Tibial nerve (tissue), 4 donors: ENCODE results near the gene MYO3B. TPM values are rescaled to one million over a fixed set of nuclear protein-coding genes. Genes with fewer than 3 reads are reported as not detected.
A peak's percentile ranks its signal among the peaks of the same experiment; 100 is the strongest.

ENCODE experiments used
- DNase-seq, 2 donors: peaks; one replicate each; pipeline ENCODE4 v3.0.0-alpha.2; 2019; ENCODE audit warnings: low spot score in 2 of 2
- H3K27ac ChIP-seq, 4 donors: fragments of 200-600 bp; sonication (generic) in 3 of 4; one replicate each; pipeline ENCODE4 v1.5.1; 2017 to 2019; ENCODE audit warnings: mild to moderate bottlenecking in 1 of 4
- H3K27me3 ChIP-seq, 2 donors: fragments of 200-600 bp; sonication (generic) in 1 of 2; one replicate each; pipeline versions ENCODE4 v1.5.1 to v1.6.0; 2017 to 2019
- H3K36me3 ChIP-seq, 3 donors: fragments of 200-600 bp; sonication (generic); one replicate each; pipeline ENCODE4 v1.5.1; 2018 to 2019
- H3K4me1 ChIP-seq, 4 donors: fragments of 200-600 bp; sonication (generic) in 3 of 4; one replicate each; pipeline ENCODE4 v1.5.1; 2017 to 2019
- H3K4me3 ChIP-seq, 4 donors: fragments of 200-600 bp; sonication (generic) in 3 of 4; one replicate each; pipeline ENCODE4 v1.5.1; 2017 to 2019; ENCODE audit warnings: mild to moderate bottlenecking in 1 of 4, moderate library complexity in 1 of 4
- H3K9me3 ChIP-seq, 4 donors: fragments of 200-600 bp; sonication (generic) in 3 of 4; one replicate each; pipeline ENCODE4 v1.5.1; 2017 to 2019
- CTCF ChIP-seq, 5 experiments: fragments of 200-600 bp in 3 of 5; fragments of 450-650 bp in 2 of 5; sonication (generic) in 3 of 5; IDR thresholded peaks; one replicate each; pipeline ENCODE4 v1.5.1; 2016 to 2019; ENCODE audit warnings: antibody characterized with exemption in 5 of 5, mild to moderate bottlenecking in 3 of 5, moderate library complexity in 2 of 5
- EP300 ChIP-seq, 2 donors: sonication (generic); formaldehyde crosslinking; IDR thresholded peaks; one replicate each; pipeline ENCODE4 v1.6.1; 2017; ENCODE audit warnings: antibody characterized with exemption in 2 of 2, mild to moderate bottlenecking in 1 of 2
- POLR2A ChIP-seq, 2 donors: fragments of 450-650 bp; IDR thresholded peaks; one replicate each; pipeline ENCODE4 v1.6.1; 2017; ENCODE audit warnings: antibody characterized with exemption in 2 of 2, mild to moderate bottlenecking in 2 of 2, moderate library complexity in 2 of 2
- WGBS, 2 donors: methylation state at CpG; one replicate each; pipeline ENCODE4 v1.1.5; 2018; 5-methylcytosine and 5-hydroxymethylcytosine counted together
- total RNA-seq, 4 donors: library from RNA; depleted of rRNA; stranded (reverse); fragments of >200 nt; gene quantifications; one replicate each; pipeline ENCODE4 v1.1.0, GENCODE V29; 2016

The MYO3B gene
- total RNA-seq, 4 donors from 2014 or later: 0.22 to 0.63 (median 0.39) TPM; not detected in 1

- no peaks in the 10 kb centered on the region for H3K27me3 ChIP-seq
- H3K9me3 ChIP-seq: peaks cover 0 to 17% (median 2%) of the 10 kb centered on the region in 4 donors
- no peak overlapping the region for H3K27ac ChIP-seq
- H3K36me3 ChIP-seq: no peaks in the 10 kb centered on the region
- 73 to 85% methylated on average over 7 of the region's 7 CpGs for WGBS, 2 donors
- DNase-seq: no peak
- no peak overlapping the region for H3K4me3 ChIP-seq
- no peaks in the 10 kb centered on the region for H3K4me1 ChIP-seq
- no peak for TF ChIP-seq CTCF (IDR thresholded peaks at IDR 0.05)
- TF ChIP-seq POLR2A (IDR thresholded peaks at IDR 0.05): no peak
- no peak for TF ChIP-seq EP300 (IDR thresholded peaks at IDR 0.05)
Measured at GRCh38 chr2:170322140-170322766, 144.3 kb downstream of the MYO3B start.

GRCh38 chr2:170323743-170324142 lies 145.8 kb downstream of the MYO3B start:
- no peak for DNase-seq
- H3K4me1 ChIP-seq: no peaks in the 10 kb centered on the region
- TF ChIP-seq POLR2A (IDR thresholded peaks at IDR 0.05) (no peak), EP300 (IDR thresholded peaks at IDR 0.05) (no peak), CTCF (IDR thresholded peaks at IDR 0.05) (no peak)
- H3K27me3 ChIP-seq: no peaks in the 10 kb centered on the region
- peaks cover 0 to 17% (median 2%) of the 10 kb centered on the region in 4 donors for H3K9me3 ChIP-seq
- WGBS, 2 donors: 60 to 62% methylated on average over 4 of the region's 4 CpGs
- H3K27ac ChIP-seq: no peak overlapping the region
- H3K36me3 ChIP-seq: no peaks in the 10 kb centered on the region
- no peak overlapping the region for H3K4me3 ChIP-seq

- H3K36me3 ChIP-seq: no peaks in the 10 kb centered on the region
- TF ChIP-seq EP300 (IDR thresholded peaks at IDR 0.05) (no peak), CTCF (IDR thresholded peaks at IDR 0.05) (peak; percentile 20 to 55 (median 38))
- 17 to 30% methylated on average over 4 of the region's 4 CpGs for WGBS, 2 donors
Measured at GRCh38 chr2:170324640-170325046, 146.7 kb downstream of the MYO3B start.

GRCh38 chr2:170330881-170331280 lies 152.9 kb downstream of the MYO3B start:
- TF ChIP-seq EP300 (IDR thresholded peaks at IDR 0.05): no peak
- no peak for TF ChIP-seq POLR2A (IDR thresholded peaks at IDR 0.05)
- 96 to 100% methylated on average over 1 of the region's 1 CpG for WGBS, 2 donors
- H3K4me3 ChIP-seq: no peak overlapping the region
- no peak for DNase-seq
- H3K27ac ChIP-seq: no peak overlapping the region
- no peaks in the 10 kb centered on the region for H3K36me3 ChIP-seq
- H3K4me1 ChIP-seq: no peaks in the 10 kb centered on the region
- peaks cover 0 to 2% (median 0%) of the 10 kb centered on the region in 4 donors for H3K9me3 ChIP-seq
- no peaks in the 10 kb centered on the region for H3K27me3 ChIP-seq

More at GRCh38 chr2:170324640-170325046, 146.7 kb downstream of the MYO3B start:
- H3K27me3 ChIP-seq: no peaks in the 10 kb centered on the region
- no peak overlapping the region for H3K27ac ChIP-seq
- peaks cover 0 to 10% (median 2%) of the 10 kb centered on the region in 4 donors for H3K9me3 ChIP-seq
- H3K4me1 ChIP-seq: no peaks in the 10 kb centered on the region
- DNase-seq: no peak
- H3K4me3 ChIP-seq: no peak overlapping the region

- Histone ChIP-seq H3K27ac (no peak overlapping the region), H3K4me3 (no peak overlapping the region), H3K9me3 (peaks cover 0 to 2% (median 0%) of the 10 kb centered on the region in 4 donors), H3K36me3 (no peaks in the 10 kb centered on the region), H3K4me1 (no peaks in the 10 kb centered on the region), H3K27me3 (no peaks in the 10 kb centered on the region)
- WGBS, 2 donors: 42 to 65% methylated on average over 2 of the region's 2 CpGs
- no peak for TF ChIP-seq CTCF (IDR thresholded peaks at IDR 0.05)
- TF ChIP-seq POLR2A (IDR thresholded peaks at IDR 0.05): no peak
- TF ChIP-seq EP300 (IDR thresholded peaks at IDR 0.05): no peak
- DNase-seq: no peak
Measured at GRCh38 chr2:170332676-170333402, 154.9 kb downstream of the MYO3B start.
